ENCODE measurements around the gene IL2RA. TPM values are rescaled to one million over a fixed set of nuclear protein-coding genes. Genes with fewer than 3 reads are reported as not detected.

Gene IL2RA
- total RNA-seq, 1 experiment from 2014 or later, result 0.59 TPM

GRCh38 chr10:5996696-5997095, 65.5 kb downstream of the IL2RA start:
- no peaks in the 10 kb centered on the region for H3K36me3 ChIP-seq (ENCODE audit: control insufficient read depth in 1 of 2, insufficient read depth in 2 of 2, low read length in 2 of 2)
- no peak overlapping the region for H3K4me3 ChIP-seq (replicated peaks in 1 of 2; ENCODE audit: low read depth in 1 of 2, low read length in 2 of 2)
- H3K79me2 ChIP-seq (ENCODE audit: insufficient read depth, low read length), result no peaks in the 10 kb centered on the region
- DNase-seq (ENCODE audit: low read depth, low spot score), result no peak
- ChIA-PET POLR2A (no interaction called here), RAD21 (ENCODE audit: low non-redundant PET in 1 of 2, low total read pairs in 2 of 2, uncharacterized antibody in 2 of 2, unreplicated experiment in 2 of 2) (no interaction called here), CTCF (no interaction called here)
- no peak for TF ChIP-seq EZH2 (IDR thresholded peaks at IDR 0.05)
- TF ChIP-seq ELF1 (IDR thresholded peaks at IDR 0.05; ENCODE audit: borderline replicate concordance, low read depth), result no peak
- TF ChIP-seq, protein P1, sequence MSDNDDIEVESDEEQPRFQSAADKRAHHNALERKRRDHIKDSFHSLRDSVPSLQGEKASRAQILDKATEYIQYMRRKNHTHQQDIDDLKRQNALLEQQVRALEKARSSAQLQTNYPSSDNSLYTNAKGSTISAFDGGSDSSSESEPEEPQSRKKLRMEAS (IDR thresholded peaks at IDR 0.05), result no peak
- no peak for TF ChIP-seq JUND (IDR thresholded peaks at IDR 0.05)
- no peak for TF ChIP-seq FOSL1 (IDR thresholded peaks at IDR 0.05; ENCODE audit: low read depth)
- no peak for TF ChIP-seq POLR2A (IDR thresholded peaks at IDR 0.05; ENCODE audit: borderline replicate concordance, extremely low read depth, insufficient read depth, insufficient read length)
- no peak for TF ChIP-seq SIN3A (IDR thresholded peaks at IDR 0.05; ENCODE audit: low read depth)
- TF ChIP-seq ZNF274 (IDR thresholded peaks at IDR 0.05; ENCODE audit: low read depth, low read length), result no peak
- no peak for TF ChIP-seq EGR1 (IDR thresholded peaks at IDR 0.05; ENCODE audit: low read depth)
- TF ChIP-seq YY1 (IDR thresholded peaks at IDR 0.05; ENCODE audit: extremely low read depth, insufficient replicate concordance, low read depth, low read length), result no peak
- TF ChIP-seq SRF (IDR thresholded peaks at IDR 0.05; ENCODE audit: low read depth), result no peak
- TF ChIP-seq, protein P2, sequence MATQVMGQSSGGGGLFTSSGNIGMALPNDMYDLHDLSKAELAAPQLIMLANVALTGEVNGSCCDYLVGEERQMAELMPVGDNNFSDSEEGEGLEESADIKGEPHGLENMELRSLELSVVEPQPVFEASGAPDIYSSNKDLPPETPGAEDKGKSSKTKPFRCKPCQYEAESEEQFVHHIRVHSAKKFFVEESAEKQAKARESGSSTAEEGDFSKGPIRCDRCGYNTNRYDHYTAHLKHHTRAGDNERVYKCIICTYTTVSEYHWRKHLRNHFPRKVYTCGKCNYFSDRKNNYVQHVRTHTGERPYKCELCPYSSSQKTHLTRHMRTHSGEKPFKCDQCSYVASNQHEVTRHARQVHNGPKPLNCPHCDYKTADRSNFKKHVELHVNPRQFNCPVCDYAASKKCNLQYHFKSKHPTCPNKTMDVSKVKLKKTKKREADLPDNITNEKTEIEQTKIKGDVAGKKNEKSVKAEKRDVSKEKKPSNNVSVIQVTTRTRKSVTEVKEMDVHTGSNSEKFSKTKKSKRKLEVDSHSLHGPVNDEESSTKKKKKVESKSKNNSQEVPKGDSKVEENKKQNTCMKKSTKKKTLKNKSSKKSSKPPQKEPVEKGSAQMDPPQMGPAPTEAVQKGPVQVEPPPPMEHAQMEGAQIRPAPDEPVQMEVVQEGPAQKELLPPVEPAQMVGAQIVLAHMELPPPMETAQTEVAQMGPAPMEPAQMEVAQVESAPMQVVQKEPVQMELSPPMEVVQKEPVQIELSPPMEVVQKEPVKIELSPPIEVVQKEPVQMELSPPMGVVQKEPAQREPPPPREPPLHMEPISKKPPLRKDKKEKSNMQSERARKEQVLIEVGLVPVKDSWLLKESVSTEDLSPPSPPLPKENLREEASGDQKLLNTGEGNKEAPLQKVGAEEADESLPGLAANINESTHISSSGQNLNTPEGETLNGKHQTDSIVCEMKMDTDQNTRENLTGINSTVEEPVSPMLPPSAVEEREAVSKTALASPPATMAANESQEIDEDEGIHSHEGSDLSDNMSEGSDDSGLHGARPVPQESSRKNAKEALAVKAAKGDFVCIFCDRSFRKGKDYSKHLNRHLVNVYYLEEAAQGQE (IDR thresholded peaks at IDR 0.05; ENCODE audit: low read depth), result no peak
- no peak overlapping the region for H3K27ac ChIP-seq (ENCODE audit: low read depth, low read length)
- intact Hi-C loops (cut with micrococcal nuclease), result no loop called here
- no peak for ATAC-seq
- H3K9ac ChIP-seq (ENCODE audit: low read length), result no peak overlapping the region
- no peak overlapping the region for H3K4me2 ChIP-seq (ENCODE audit: low read length)
- no peaks in the 10 kb centered on the region for H4K20me1 ChIP-seq (ENCODE audit: insufficient read depth)
- BruUV-seq (replicated peaks), result no TSS peak
- H3K9me2 ChIP-seq (ENCODE audit: insufficient read depth), result no peaks in the 10 kb centered on the region
- no peak overlapping the region for H2AFZ ChIP-seq (ENCODE audit: low read depth, low read length, poor library complexity, severe bottlenecking)
- peaks cover 0 to under 1% of the 10 kb centered on the region in 2 experiments; a peak in 2 of 4 replicates for H3K9me3 ChIP-seq (ENCODE audit: control insufficient read depth in 1 of 2, insufficient read depth in 1 of 2, low read depth in 1 of 2, low read length in 2 of 2)
- H3K27me3 ChIP-seq (ENCODE audit: insufficient read depth, low read length), result no peaks in the 10 kb centered on the region
- H3K4me1 ChIP-seq (ENCODE audit: control insufficient read depth in 1 of 2, insufficient read depth in 2 of 2, low read length in 2 of 2), result no peaks in the 10 kb centered on the region

Measured in HCT116 (cell line).